DND-41 (cell line): ENCODE results near the gene TH.

Experiments used
- ATAC-seq: fragments of 200-7000 bp; cut with Tn5 transposase; 3 replicates; pipeline ENCODE4 v1.9.1; 2021; ENCODE audit warnings: low read depth; ENCODE audit not compliant: insufficient read depth
- DNase-seq: peaks from one replicate; pipeline ENCODE4 v3.0.0-alpha.2; 2020
- H2AFZ ChIP-seq: 2 replicates; pipeline ENCODE4 v1.6.0; 2012; ENCODE audit warnings: low read depth, low read length
- H3K27ac ChIP-seq: 2 replicates; pipeline ENCODE4 v1.5.1; 2012; ENCODE audit warnings: low read length, inconsistent platforms
- H3K27me3 ChIP-seq: fragments of 200-600 bp; sonication (generic); 2 replicates; pipeline ENCODE4 v1.6.0; 2012; ENCODE audit warnings: low read length, mild to moderate bottlenecking, inconsistent platforms; ENCODE audit not compliant: insufficient read depth, poor library complexity
- H3K36me3 ChIP-seq: 2 replicates; pipeline ENCODE4 v1.5.1; 2012; ENCODE audit warnings: low read length, inconsistent platforms; ENCODE audit not compliant: insufficient read depth
- H3K4me1 ChIP-seq: 2 replicates; pipeline ENCODE4 v1.5.1; 2012; ENCODE audit warnings: mild to moderate bottlenecking, low read length; ENCODE audit not compliant: insufficient read depth
- H3K4me2 ChIP-seq: 2 replicates; pipeline ENCODE4 v1.6.0; 2012; ENCODE audit warnings: mild to moderate bottlenecking, moderate library complexity, low read length, inconsistent platforms; ENCODE audit not compliant: insufficient read depth
- H3K4me3 ChIP-seq, 2 experiments: fragments of 200-600 bp in 1 of 2; shearing (Covaris generic) in 1 of 2; 2 replicates each; pipeline ENCODE4 v1.5.1; 2012 to 2016; ENCODE audit warnings: inconsistent platforms in 2 of 2, low read length in 2 of 2, mild to moderate bottlenecking in 2 of 2, low read depth in 1 of 2, moderate library complexity in 1 of 2
- H3K79me2 ChIP-seq: 2 replicates; pipeline ENCODE4 v1.6.0; 2012; ENCODE audit warnings: low read length, inconsistent platforms; ENCODE audit not compliant: insufficient read depth
- H3K9ac ChIP-seq: 2 replicates; pipeline ENCODE4 v1.6.0; 2012; ENCODE audit warnings: low read depth, mild to moderate bottlenecking, inconsistent platforms, low read length, moderate library complexity
- H3K9me3 ChIP-seq: 2 replicates; pipeline ENCODE4 v1.5.1; 2012; ENCODE audit warnings: low read length, moderate library complexity, mild to moderate bottlenecking, inconsistent platforms; ENCODE audit not compliant: insufficient read depth, severe bottlenecking
- H4K20me1 ChIP-seq: 2 replicates; pipeline ENCODE4 v1.6.0; 2012; ENCODE audit warnings: low read length; ENCODE audit not compliant: insufficient read depth
- CTCF ChIP-seq: IDR thresholded peaks from 2 replicates; pipeline ENCODE4 v1.5.1; 2012; ENCODE audit warnings: borderline replicate concordance, low read length, moderate library complexity, mild to moderate bottlenecking; ENCODE audit not compliant: poor library complexity, severe bottlenecking; ENCODE audit errors: extremely low read depth
- EZH2 ChIP-seq: IDR thresholded peaks from 3 replicates; pipeline ENCODE4 v1.6.1; 2012; ENCODE audit warnings: borderline replicate concordance, low read depth, mild to moderate bottlenecking, moderate library complexity, low read length, inconsistent platforms; ENCODE audit not compliant: severe bottlenecking

TH gene

GRCh38 chr11:2212411-2213251 lies 41.0 kb upstream of the TH start:
- peaks cover 23% of the 10 kb centered on the region for H3K4me1 ChIP-seq

GRCh38 chr11:2211113-2211971 lies 39.7 kb upstream of the TH start:
- no peaks in the 10 kb centered on the region for H3K9me3 ChIP-seq
- H3K4me1 ChIP-seq = peaks cover 23% of the 10 kb centered on the region
- no peak overlapping the region for H3K27ac ChIP-seq
- no peak overlapping the region for H3K9ac ChIP-seq
- H3K27me3 ChIP-seq = no peaks in the 10 kb centered on the region
- no peaks in the 10 kb centered on the region for H4K20me1 ChIP-seq
- H3K4me3 ChIP-seq = no peak overlapping the region
- DNase-seq (no peak), ATAC-seq (no peak)
- no peak for TF ChIP-seq EZH2
- TF ChIP-seq CTCF = no peak
- no peak overlapping the region for H3K4me2 ChIP-seq
- no peak overlapping the region for H2AFZ ChIP-seq
- no peaks in the 10 kb centered on the region for H3K79me2 ChIP-seq
- no peaks in the 10 kb centered on the region for H3K36me3 ChIP-seq

More at GRCh38 chr11:2212411-2213251, 41.0 kb upstream of the TH start:
- H2AFZ ChIP-seq = peak overlapping the region; percentile 18
- peak overlapping the region; percentile 78 for H3K27ac ChIP-seq
- H3K36me3 ChIP-seq = no peaks in the 10 kb centered on the region
- ATAC-seq (0 out of 3 replicates have a peak, but pooled peaks have one; percentile 16), DNase-seq (no peak)
- peak overlapping the region in 1 of 2 experiments; percentile 49; a peak in 2 of 4 replicates for H3K4me3 ChIP-seq
- no peaks in the 10 kb centered on the region for H4K20me1 ChIP-seq
- H3K4me2 ChIP-seq = peak overlapping the region; percentile 49
- H3K9ac ChIP-seq = peak overlapping the region; percentile 46
- no peaks in the 10 kb centered on the region for H3K27me3 ChIP-seq
- TF ChIP-seq CTCF (no peak), EZH2 (no peak)
- H3K79me2 ChIP-seq = no peaks in the 10 kb centered on the region
- no peaks in the 10 kb centered on the region for H3K9me3 ChIP-seq

- H3K4me3 ChIP-seq = no peak overlapping the region
- no peaks in the 10 kb centered on the region for H3K79me2 ChIP-seq
- no peak for ATAC-seq
- no peaks in the 10 kb centered on the region for H4K20me1 ChIP-seq
- H2AFZ ChIP-seq = no peak overlapping the region
- no peak overlapping the region for H3K27ac ChIP-seq
- peaks cover 23% of the 10 kb centered on the region for H3K4me1 ChIP-seq
- no peak overlapping the region for H3K4me2 ChIP-seq
- TF ChIP-seq CTCF (no peak), EZH2 (no peak)
- H3K27me3 ChIP-seq = no peaks in the 10 kb centered on the region
- H3K9ac ChIP-seq = no peak overlapping the region
- no peak for DNase-seq
- no peaks in the 10 kb centered on the region for H3K36me3 ChIP-seq
- H3K9me3 ChIP-seq = no peaks in the 10 kb centered on the region
Observed at GRCh38 chr11:2210366-2211112, 38.9 kb upstream of the TH start.
